Measurements from ENCODE around the gene GEMIN7.

Gene GEMIN7

DNA sequence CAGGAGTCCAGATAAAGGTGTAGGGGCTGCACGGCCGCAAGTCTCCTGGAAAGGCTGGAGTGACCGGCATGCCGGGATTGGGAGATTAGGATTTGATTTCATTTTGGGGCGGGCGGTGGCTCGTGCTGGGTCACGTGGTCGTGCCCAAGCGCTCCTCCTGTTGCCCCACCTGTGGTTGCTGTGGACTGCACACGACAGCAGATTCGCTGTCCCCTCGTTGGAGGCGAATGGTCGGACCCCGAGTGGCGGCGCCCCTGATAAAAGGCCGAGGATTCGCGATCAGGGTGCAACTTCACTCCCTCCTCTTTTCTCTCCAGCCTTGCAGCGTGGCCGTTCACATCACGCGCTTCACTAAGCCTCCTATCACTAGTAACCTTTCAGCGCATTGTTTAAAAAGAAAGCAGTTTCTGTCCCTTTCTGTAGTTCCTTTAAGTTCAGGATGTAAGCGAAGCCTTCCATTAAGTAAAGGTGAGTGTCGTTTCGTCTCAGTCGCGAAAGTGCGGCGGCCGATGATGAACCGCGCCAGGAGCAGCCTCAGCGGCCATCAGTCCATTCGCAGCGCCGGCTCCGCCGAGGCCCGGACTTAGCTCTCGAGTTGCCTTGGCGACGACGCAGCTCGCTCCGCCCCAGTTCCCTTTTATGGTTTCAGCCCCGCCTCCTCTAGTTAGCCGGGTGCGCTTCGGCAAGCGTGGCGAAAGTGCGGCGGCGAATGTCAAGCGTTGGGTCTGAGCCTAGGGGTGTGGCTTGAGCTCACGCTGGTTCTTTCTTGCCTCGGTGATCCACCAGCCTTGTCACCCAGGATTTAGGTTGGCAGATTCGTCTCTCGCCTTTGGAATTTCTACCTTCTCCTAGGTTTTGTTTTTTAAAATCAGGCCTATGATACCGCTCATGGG lies 12.2 kb downstream of the GEMIN7 start:
- peak overlapping the region; percentile 99 for H3K4me3 ChIP-seq (ENCODE audit: low read depth, low read length)
- TF ChIP-seq CTCF (IDR thresholded peaks at IDR 0.05; ENCODE audit: low read depth, low read length), result no peak

GRCh38 chr19:45092747-45093678 lies 14.0 kb downstream of the GEMIN7 start, which contains the start of gene PPP1R37:
Gene PPP1R37, plus strand, starts transcription at chr19:45093179. Its CDS starts 147 bp downstream, at chr19:45093326.
- peak within 1 kb of the TSS; percentile 99 for H3K4me3 ChIP-seq (ENCODE audit: low read depth, low read length)
- TF ChIP-seq CTCF (IDR thresholded peaks at IDR 0.05; ENCODE audit: low read depth, low read length), result no peak

- H3K4me3 ChIP-seq (ENCODE audit: low read depth, low read length), result peak overlapping the region; percentile 99
- no peak for TF ChIP-seq CTCF (IDR thresholded peaks at IDR 0.05; ENCODE audit: low read depth, low read length)
These were observed 15.1 kb downstream of the GEMIN7 start for GRCh38 chr19:45094137-45094536.

DNA sequence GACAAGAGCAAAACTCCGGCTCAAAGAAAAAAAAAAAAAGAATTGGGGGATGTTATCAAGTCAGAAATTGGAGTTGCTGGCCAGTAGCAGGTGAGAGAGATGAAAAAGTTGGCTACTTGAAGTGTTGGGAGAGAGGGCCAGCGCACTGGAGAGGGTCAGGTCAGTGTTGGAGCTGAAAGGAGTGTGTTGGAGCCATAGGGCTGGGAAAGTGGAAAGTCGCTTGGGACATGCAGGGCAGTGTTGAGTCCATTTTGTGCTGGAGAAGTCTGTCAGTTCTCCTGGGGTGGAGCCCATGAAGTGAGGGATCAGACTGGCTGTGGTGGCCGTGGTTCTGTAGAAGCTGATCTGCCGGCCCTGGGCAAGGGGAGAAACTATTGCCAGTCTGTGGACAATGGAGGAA lies 15.6 kb downstream of the GEMIN7 start:
- no peak overlapping the region; the same call in 1 of the 2 replicates for H3K4me3 ChIP-seq (ENCODE audit: low read depth, low read length)
- no peak for TF ChIP-seq CTCF (IDR thresholded peaks at IDR 0.05; ENCODE audit: low read depth, low read length)

- TF ChIP-seq CTCF (IDR thresholded peaks at IDR 0.05; ENCODE audit: low read depth, low read length), result no peak
- no peak overlapping the region for H3K4me3 ChIP-seq (ENCODE audit: low read depth, low read length)
These were observed 16.7 kb downstream of the GEMIN7 start for GRCh38 chr19:45095496-45096413.

DNA sequence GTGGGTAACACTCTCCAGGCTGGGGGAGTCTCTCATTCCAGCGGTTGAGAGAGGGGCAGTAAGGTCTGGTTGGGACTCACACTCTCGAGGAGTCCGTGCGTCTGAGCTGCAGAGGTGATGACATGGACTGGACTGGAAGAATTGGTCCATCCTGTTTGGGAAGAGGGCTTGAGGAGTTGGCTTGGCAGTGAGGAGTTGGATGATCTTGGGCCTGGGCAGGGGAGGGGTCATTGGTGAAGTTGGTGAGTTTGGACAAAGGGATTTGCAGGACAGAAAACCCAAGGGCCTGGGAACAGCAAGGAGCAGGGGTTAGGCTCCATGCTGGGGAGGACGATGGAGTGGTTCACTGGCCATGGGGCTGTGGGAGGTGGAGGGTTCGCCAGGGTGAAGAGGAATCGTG lies 17.6 kb downstream of the GEMIN7 start:
- H3K4me3 ChIP-seq (ENCODE audit: low read depth, low read length), result no peak overlapping the region
- TF ChIP-seq CTCF (IDR thresholded peaks at IDR 0.05; ENCODE audit: low read depth, low read length), result no peak

All from WI38 (cell line).